GM21786 (cell line): Measurements from ENCODE around the gene GALNT12.

Source experiments
- ATAC-seq: cut with Tn5 transposase; IDR thresholded peaks from one replicate; pipeline ENCODE4 v1.9.1; 2021; ENCODE audit not compliant: unreplicated experiment

The GALNT12 gene

GRCh38 chr9:98877311-98877710, 69.8 kb downstream of the GALNT12 start:
- no peak for ATAC-seq

GRCh38 chr9:98879094-98879962, 71.9 kb downstream of the GALNT12 start:
- ATAC-seq = no peak

- no peak for ATAC-seq
Measured at GRCh38 chr9:98879963-98880310, 72.5 kb downstream of the GALNT12 start.

GRCh38 chr9:98880311-98881015, 73.0 kb downstream of the GALNT12 start:
- no peak for ATAC-seq

GRCh38 chr9:98881356-98881755, 73.9 kb downstream of the GALNT12 start:
- ATAC-seq = no peak

GRCh38 chr9:98881836-98882568, 74.5 kb downstream of the GALNT12 start:
- no peak for ATAC-seq

GRCh38 chr9:98882569-98882923, 75.1 kb downstream of the GALNT12 start:
- no peak for ATAC-seq

- ATAC-seq = no peak
Measured at GRCh38 chr9:98883276-98883675, 75.8 kb downstream of the GALNT12 start.

- no peak for ATAC-seq
Measured at GRCh38 chr9:98884849-98885248, 77.4 kb downstream of the GALNT12 start.

GRCh38 chr9:98885575-98886295, 78.3 kb downstream of the GALNT12 start:
- no peak for ATAC-seq

GRCh38 chr9:98886691-98887229, 79.3 kb downstream of the GALNT12 start:
- no peak for ATAC-seq

GRCh38 chr9:98887918-98888510, 80.5 kb downstream of the GALNT12 start:
- no peak for ATAC-seq

- no peak for ATAC-seq
Measured at GRCh38 chr9:98888801-98889421, 81.4 kb downstream of the GALNT12 start.

- no peak for ATAC-seq
Measured at GRCh38 chr9:98890256-98890655, 82.8 kb downstream of the GALNT12 start.

- ATAC-seq = no peak
Measured at GRCh38 chr9:98892288-98892687, 84.8 kb downstream of the GALNT12 start.

GRCh38 chr9:98892690-98893089, 85.2 kb downstream of the GALNT12 start:
- no peak for ATAC-seq

- no peak for ATAC-seq
Measured at GRCh38 chr9:98894171-98894570, 86.7 kb downstream of the GALNT12 start.

GRCh38 chr9:98894761-98895160, 87.3 kb downstream of the GALNT12 start:
- ATAC-seq = no peak

GRCh38 chr9:98896632-98897031, 89.2 kb downstream of the GALNT12 start:
- ATAC-seq = no peak

GRCh38 chr9:98897745-98898144, 90.3 kb downstream of the GALNT12 start:
- no peak for ATAC-seq
